Renal pelvis (tissue), 12 donors: ENCODE measurements around the gene ZNF234. TPM values are rescaled to one million over a fixed set of nuclear protein-coding genes. Genes with fewer than 3 reads are reported as not detected.
"Not testable (repeated sequence)": the region's sequence is repeated elsewhere in the genome, so short reads cannot be mapped to it uniquely, and the experiment has no call there.

ENCODE experiments used
- DNase-seq: peaks from one replicate; pipeline ENCODE4 v3.0.0-alpha.2; 2013
- long read RNA-seq, 16 experiments: transcript quantifications; one replicate each; lab custom pipeline, GENCODE V29; 2026
- polyA plus RNA-seq, 3 donors: library from polyadenylated mRNA; unstranded; fragments of 120-200 nt; gene quantifications; one replicate each; pipeline ENCODE4 v1.2.1, GENCODE V29; 2013; ENCODE audit not compliant: insufficient read length in 3 of 3

The ZNF234 gene
- polyA plus RNA-seq: 10 to 100 TPM; 11.3 to 25.0 (median 19.5) TPM
- long read RNA-seq, donor 1, partial matches to known transcripts: 0 of 1 reads
- long read RNA-seq, donor 1, other reads (novel, unspliced or antisense): 0 of 1 reads
- long read RNA-seq, donor 2: 0 reads
- long read RNA-seq, donor 3, full-length matches to known transcripts: 1 of 1 reads
- long read RNA-seq, donor 3, partial matches to known transcripts: 0 of 1 reads
- long read RNA-seq, donor 3, other reads (novel, unspliced or antisense): 0 of 1 reads
- long read RNA-seq, donor 4: 0 reads
- long read RNA-seq, donor 5: 0 reads
- long read RNA-seq, donor 6: 0 reads
- long read RNA-seq, donor 7, partial matches to known transcripts: 0 of 1 reads
- long read RNA-seq, donor 7, other reads (novel, unspliced or antisense): 0 of 1 reads
- long read RNA-seq, donor 8, full-length matches to known transcripts: 1 of 1 reads
- long read RNA-seq, donor 8, partial matches to known transcripts: 0 of 1 reads
- long read RNA-seq, donor 8, other reads (novel, unspliced or antisense): 0 of 1 reads
- long read RNA-seq, donor 9, partial matches to known transcripts: 0 of 1 reads
- long read RNA-seq, donor 9, other reads (novel, unspliced or antisense): 0 of 1 reads
- long read RNA-seq, donor 10: 0 reads
- long read RNA-seq, donor 11: 0 reads
- long read RNA-seq, donor 12, full-length matches to known transcripts: 2 of 2 reads
- long read RNA-seq, donor 12, partial matches to known transcripts: 0 of 2 reads
- long read RNA-seq, donor 12, other reads (novel, unspliced or antisense): 0 of 2 reads
- long read RNA-seq, donor 13: 0 reads
- long read RNA-seq, donor 14: 0 reads
- long read RNA-seq, donor 15, partial matches to known transcripts: 0 of 1 reads
- long read RNA-seq, donor 15, other reads (novel, unspliced or antisense): 0 of 1 reads
- long read RNA-seq, donor 16, partial matches to known transcripts: 0 of 1 reads
- long read RNA-seq, donor 16, other reads (novel, unspliced or antisense): 0 of 1 reads

DNA sequence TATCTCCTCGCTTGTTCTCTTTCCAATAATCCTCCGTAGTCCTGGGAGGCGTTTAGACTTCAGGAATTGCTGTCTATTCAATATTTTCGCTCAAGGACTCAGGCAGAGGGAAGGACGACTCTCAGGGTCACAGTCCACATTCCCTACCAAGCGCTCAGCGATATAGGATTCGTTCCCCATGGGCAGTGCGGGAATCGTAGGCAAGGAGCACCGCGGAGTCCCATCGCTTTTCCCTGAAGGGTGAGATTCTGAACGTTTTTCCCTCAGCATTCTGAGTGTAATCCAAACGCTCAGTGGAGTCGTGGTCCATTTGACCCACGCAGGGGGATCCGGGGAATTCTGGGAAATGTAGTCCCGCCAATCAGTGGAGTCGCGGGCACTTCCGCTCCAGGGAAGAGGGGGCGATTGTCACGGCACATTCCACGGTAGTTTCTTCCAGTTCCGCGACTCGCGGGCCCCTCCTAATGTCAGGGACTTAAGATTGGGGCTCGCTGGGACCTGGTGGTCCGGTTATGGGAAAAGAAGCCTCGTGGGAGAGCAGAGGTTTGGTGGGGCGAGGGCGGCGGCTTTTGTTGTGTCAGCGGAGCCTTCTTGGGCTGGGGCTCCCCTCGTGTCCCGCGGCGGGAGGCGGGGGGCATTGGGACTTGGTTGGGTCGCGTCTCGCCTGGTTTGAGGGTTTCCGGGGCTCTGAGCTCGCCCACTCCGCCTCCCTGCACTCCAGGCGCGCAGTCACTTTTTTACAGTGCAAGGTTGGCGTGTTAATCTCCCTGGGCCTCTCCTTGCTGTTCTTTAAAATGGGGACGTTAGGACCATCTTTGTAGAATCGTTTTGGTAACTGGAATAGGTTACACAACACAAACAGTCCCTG is at the start of gene ZNF234:
ZNF234 (plus strand) TSS at position 364 of the 868 bp plus-strand sequence. CDS start 3,079 bp downstream, outside the sequence.
- DNase-seq: peak; percentile 91

DNA sequence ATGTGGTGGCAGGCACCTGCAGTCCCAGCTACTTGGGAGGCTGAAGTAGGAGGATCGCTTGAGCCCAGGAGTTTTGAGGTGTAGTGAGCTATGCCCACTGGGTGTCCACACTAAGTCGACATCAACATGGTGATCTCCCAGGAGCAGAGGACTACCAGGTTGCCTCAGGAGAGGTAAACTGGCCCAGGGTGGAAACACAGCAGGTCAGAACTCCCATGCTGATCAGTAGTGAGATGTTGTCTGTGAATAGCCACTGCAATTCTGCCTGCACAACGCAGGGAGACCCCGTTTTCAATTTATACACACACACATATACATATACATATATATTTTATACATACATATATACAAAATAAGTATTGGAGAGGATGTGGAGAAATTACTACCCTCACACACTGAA is 49.2 kb upstream of the ZNF234 start:
- DNase-seq: no peak

GRCh38 chr19:44093931-44094765 is 47.2 kb upstream of the ZNF234 start, which contains the start of gene ZNF224:
Gene ZNF224 (plus strand): TSS chr19:44094361. CDS start chr19:44097874, 3,513 bp downstream.
- peak; percentile 95 for DNase-seq

- DNase-seq: no peak
These were observed 33.6 kb upstream of the ZNF234 start for GRCh38 chr19:44107751-44108150.

- no peak for DNase-seq
These were observed 31.9 kb upstream of the ZNF234 start for GRCh38 chr19:44109458-44109857.

DNA sequence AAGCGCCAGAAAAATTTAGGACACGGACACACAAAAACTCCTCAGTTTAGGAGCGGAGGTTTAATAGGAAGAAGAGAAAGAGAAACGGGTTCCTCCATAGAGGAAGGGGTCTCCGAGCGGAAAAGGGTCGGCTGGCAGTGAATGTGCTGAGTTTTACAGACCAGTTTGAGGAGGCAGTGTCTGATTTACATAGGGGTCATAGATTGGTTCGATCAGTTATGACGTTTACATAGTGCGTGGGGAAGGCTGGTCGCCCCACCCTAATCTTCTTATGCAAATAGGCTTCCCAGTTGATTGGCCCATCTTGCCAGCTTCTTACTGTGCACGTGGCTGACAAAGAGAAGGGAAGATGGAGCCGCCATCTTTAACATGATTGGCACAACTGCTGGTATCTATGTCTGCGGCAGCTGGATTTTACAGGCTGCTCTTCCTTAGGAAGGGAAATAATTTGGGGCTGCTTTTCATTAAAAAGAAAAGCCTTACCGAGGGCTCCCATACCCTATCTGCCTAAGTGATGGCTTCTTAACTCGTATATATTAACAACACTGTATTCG is 29.4 kb upstream of the ZNF234 start:
- DNase-seq: peak; percentile 54

DNA sequence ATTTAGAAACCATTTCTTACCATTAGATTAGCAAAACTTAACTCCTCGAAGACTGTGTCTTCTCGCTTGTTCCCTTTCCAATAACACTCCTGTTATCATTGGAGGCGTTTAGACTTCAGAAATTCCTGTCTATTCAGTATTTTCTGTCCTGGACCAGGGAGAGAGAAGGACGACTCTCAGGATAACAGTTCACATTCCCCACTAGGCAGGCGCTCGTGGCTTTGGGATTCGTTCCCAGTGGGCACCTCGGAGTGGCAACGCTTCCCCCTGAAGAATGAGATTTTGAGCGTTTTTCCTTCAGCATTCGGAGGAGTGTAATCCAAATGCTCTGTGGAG is 28.6 kb upstream of the ZNF234 start:
- no peak for DNase-seq

DNA sequence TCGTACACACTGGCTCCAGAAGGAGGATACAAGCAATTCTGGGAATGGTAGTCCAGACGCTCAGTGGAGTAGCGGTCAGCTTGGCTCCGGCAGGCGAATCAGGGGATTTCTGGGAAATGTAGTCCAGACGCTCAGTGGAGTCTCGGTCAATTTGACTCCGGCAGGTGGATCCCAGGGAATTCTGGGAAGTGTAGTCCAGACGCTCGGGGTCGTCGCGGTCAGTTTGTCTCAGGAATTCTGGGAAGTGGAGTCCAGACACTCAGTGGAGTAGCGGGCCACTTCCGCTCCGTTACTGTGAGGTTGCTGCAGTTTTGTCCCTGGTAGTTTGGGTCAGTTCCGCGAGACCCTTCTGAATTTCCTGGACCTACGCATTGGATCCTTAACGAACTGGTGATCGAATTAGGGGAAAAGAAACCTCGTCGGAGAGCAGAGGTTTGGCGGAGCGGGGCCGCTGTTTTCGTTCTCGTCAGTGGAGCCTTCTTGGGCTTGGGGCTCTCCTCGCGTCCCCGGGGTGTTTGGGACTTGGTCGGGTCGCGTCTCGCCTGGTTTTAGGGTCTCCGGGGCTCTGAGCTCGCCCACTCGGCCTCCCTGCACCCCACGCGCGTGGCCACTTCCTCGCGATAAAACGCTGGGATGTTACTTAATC is 28.1 kb upstream of the ZNF234 start, which contains the start of gene ZNF225:
ZNF225 (plus strand) TSS at position 262 of the 646 bp plus-strand sequence. CDS start 2,429 bp downstream, outside the sequence.
- peak; percentile 99 for DNase-seq

DNA sequence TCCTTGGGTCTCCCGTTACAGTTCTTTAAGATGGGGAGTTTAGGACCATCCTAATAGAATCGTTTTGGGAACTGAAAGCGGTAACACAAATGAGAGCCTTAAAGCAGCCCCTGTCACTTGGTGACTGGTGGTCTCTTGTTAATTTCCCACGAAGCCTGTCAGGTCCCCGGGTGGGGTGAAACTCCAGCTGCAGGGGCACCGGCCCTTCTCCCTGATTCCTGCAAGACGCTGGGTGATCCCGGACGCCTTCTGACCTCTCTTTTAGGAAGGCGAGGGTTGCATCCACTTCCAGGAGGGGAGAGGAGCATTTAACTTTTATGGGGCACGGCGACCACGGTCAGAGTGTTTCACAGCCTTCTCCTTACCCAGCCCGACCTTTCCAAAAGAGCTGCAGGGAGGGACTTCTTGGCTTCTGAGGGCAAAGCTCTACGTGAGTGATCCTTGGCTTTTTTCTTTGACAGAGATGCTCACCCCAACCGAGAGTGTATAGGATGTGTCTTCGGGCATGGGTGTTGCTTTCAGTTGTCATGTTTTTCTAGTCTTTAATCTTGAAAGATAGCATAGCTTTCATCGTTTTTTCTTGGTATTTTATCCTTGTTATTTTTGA is 27.5 kb upstream of the ZNF234 start:
- no peak for DNase-seq

DNA sequence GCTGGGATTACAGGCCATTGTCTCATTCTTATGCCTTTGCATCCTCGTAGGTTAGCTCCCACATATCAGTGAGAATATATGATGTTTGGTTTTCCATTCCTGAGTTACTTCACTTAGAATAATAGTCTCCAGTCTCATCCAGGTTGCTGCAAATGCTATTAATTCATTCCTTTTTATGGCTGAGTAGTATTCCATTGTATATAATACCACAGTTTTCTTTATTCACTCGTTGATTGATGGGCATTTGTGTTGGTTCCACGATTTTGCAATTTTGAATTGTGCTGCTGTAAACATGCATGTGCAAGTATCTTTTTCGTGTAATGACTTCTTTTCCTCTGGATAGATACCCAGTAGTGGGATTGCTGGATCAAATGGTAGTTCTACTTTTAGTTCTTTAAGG is 20.2 kb upstream of the ZNF234 start:
- DNase-seq: not testable (repeated sequence)

- DNase-seq: no peak
These were observed 9.4 kb upstream of the ZNF234 start for GRCh38 chr19:44131955-44132354.

- peak; percentile 4 for DNase-seq
These were observed 692 bp downstream of the ZNF234 start for GRCh38 chr19:44142059-44142433.

DNA sequence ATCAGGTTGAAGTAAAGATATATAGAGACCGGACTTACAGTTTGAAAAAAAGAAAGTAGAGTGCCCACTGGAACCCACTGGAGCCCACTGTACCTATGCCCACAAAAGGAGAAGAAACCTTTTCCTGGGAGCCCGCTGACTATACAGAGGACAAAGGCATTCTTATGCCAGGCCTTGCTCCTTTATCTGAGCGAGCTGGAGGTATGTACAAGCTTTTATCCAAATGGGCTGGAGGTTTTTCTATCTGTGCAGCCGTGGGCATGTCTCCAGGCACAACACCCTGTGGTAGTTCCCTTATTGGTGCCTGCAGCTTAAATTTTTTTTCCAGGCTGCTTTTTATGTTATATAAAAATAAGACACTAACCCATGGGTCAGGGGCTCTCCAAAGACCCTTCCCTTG is 8.4 kb downstream of the ZNF234 start:
- DNase-seq: no peak

GRCh38 chr19:44151491-44151890 is 10.1 kb downstream of the ZNF234 start:
- DNase-seq: no peak

DNA sequence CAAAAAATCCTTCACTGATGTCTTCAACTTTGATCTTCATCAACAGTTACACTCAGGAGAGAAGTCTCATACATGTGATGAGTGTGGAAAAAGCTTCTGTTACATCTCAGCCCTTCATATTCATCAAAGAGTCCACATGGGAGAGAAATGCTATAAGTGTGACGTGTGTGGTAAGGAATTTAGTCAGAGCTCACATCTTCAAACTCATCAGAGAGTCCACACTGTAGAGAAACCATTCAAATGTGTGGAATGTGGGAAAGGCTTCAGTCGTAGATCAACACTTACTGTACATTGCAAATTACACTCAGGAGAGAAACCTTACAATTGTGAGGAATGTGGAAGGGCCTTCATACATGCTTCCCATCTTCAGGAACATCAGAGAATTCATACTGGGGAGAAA is 15.1 kb downstream of the ZNF234 start:
- DNase-seq: no peak

DNA sequence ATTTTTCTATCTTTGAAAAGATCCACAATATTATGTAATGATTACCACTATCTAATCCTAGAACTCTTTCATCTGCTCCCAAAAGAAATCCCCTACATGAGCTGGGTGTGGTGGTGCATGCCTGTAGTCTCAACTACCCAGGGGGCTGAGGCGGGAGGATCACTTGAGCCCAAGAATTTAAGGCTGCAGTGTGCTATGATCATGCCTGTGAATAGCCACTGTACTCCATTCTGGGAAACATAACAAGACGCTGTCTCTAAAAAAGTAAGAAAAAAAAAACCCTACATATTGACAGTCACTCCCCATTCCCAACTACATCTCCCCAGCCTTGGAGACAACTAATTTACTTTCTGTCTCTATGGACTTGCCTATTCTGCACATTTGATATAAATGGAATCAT is 22.4 kb downstream of the ZNF234 start:
- no peak for DNase-seq

DNA sequence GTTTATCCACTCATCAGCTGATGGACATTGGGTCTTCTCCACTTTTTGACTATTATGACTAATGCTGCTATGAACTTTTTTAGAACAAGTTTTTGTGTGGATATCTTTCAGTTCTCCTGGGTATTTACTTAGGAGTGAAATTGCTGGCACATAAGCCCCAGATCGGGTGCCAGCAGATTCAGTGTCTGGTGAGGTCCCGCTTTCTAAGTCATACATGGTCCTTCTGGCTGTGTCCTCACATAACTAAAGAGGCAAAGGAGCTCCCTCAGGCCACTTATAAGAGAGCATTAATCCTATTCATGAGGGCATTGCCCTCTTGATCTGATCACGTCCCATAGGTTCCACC is 22.9 kb downstream of the ZNF234 start:
- no peak for DNase-seq

- peak; percentile 98 for DNase-seq
These were observed 23.5 kb downstream of the ZNF234 start, which contains the start of gene ZNF226 for GRCh38 chr19:44164673-44165512. Gene ZNF226 (plus strand): TSS chr19:44165100. CDS start chr19:44170081, 4,981 bp downstream.
